ENCODE data around the gene KIAA1671. TPM values are rescaled to one million over a fixed set of nuclear protein-coding genes. Genes with fewer than 3 reads are reported as not detected.

Gene KIAA1671
- polyA plus RNA-seq, 1 of the 3 experiments (the other 2 are of a cell fraction): 7.4 TPM

GRCh38 chr22:24981066-24981465 is 28.6 kb downstream of the KIAA1671 start:
- Histone ChIP-seq H3K27ac (ENCODE audit: low read depth in 2 of 2, low read length in 1 of 2) (no peak overlapping the region), H3K79me2 (ENCODE audit: insufficient read depth) (peaks cover 57% of the 10 kb centered on the region), H3K4me3 (ENCODE audit: low read depth in 2 of 2, low read length in 1 of 2) (no peak overlapping the region), H2AFZ (ENCODE audit: low read depth) (no peak overlapping the region), H3K9me2 (no peaks in the 10 kb centered on the region), H3K27me3 (ENCODE audit: insufficient read depth) (no peaks in the 10 kb centered on the region), H3K4me2 (no peak overlapping the region), H3K9me3 (no peaks in the 10 kb centered on the region), H3K36me3 (replicated peaks in 1 of 2; ENCODE audit: control insufficient read depth in 1 of 2, insufficient read depth in 2 of 2, low read length in 1 of 2) (no peaks in the 10 kb centered on the region), H3K4me1 (ENCODE audit: control insufficient read depth in 1 of 2, insufficient read depth in 2 of 2, low read depth in 1 of 2, low read length in 1 of 2) (peaks cover 16 to 24% of the 10 kb centered on the region in 2 experiments; a peak in 3 of 4 replicates), H4K20me1 (ENCODE audit: insufficient read depth) (no peaks in the 10 kb centered on the region), H3F3A (replicated peaks; ENCODE audit: insufficient read depth) (peaks cover 8% of the 10 kb centered on the region), H3K9ac (no peak overlapping the region)
- WGBS (ENCODE audit: low lambda C conversion rate): 94% methylated on average over 5 of the region's 5 CpGs
- no peak for TF ChIP-seq TEAD4 (IDR thresholded peaks at IDR 0.05; ENCODE audit: borderline replicate concordance, insufficient read depth)
- no peak for TF ChIP-seq ELF1 (IDR thresholded peaks at IDR 0.05)
- TF ChIP-seq EZH2phosphoT487 (IDR thresholded peaks at IDR 0.05; ENCODE audit: borderline replicate concordance, low read depth): no peak
- TF ChIP-seq, protein P1, sequence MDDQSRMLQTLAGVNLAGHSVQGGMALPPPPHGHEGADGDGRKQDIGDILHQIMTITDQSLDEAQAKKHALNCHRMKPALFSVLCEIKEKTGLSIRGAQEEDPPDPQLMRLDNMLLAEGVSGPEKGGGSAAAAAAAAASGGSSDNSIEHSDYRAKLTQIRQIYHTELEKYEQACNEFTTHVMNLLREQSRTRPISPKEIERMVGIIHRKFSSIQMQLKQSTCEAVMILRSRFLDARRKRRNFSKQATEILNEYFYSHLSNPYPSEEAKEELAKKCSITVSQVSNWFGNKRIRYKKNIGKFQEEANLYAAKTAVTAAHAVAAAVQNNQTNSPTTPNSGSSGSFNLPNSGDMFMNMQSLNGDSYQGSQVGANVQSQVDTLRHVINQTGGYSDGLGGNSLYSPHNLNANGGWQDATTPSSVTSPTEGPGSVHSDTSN (IDR thresholded peaks at IDR 0.05): no peak
- TF ChIP-seq, protein P2, sequence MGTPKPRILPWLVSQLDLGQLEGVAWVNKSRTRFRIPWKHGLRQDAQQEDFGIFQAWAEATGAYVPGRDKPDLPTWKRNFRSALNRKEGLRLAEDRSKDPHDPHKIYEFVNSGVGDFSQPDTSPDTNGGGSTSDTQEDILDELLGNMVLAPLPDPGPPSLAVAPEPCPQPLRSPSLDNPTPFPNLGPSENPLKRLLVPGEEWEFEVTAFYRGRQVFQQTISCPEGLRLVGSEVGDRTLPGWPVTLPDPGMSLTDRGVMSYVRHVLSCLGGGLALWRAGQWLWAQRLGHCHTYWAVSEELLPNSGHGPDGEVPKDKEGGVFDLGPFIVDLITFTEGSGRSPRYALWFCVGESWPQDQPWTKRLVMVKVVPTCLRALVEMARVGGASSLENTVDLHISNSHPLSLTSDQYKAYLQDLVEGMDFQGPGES (IDR thresholded peaks at IDR 0.05; ENCODE audit: low read depth, low read length): no peak
- TF ChIP-seq CTCF (IDR thresholded peaks at IDR 0.05): no peak
- no peak for TF ChIP-seq MXI1 (IDR thresholded peaks at IDR 0.05; ENCODE audit: low read depth, low read length)
- no peak for TF ChIP-seq MEF2A (IDR thresholded peaks at IDR 0.05; ENCODE audit: borderline replicate concordance, low read depth)
- TF ChIP-seq FOXM1 (IDR thresholded peaks at IDR 0.05; ENCODE audit: low read depth): no peak
- TF ChIP-seq JUND (IDR thresholded peaks at IDR 0.05): no peak
- no peak for TF ChIP-seq YY1 (IDR thresholded peaks at IDR 0.05; ENCODE audit: low read depth)
- TF ChIP-seq GATA2 (CRISPR knock-in tag; IDR thresholded peaks at IDR 0.05): no peak
- TF ChIP-seq RCOR1 (IDR thresholded peaks at IDR 0.05; ENCODE audit: low read length): no peak
- TF ChIP-seq SMC3 (IDR thresholded peaks at IDR 0.05; ENCODE audit: low read depth, low read length): no peak
- CTCF ChIA-PET: no interaction called here
- DNase-seq: no peak
- POLR2A ChIA-PET: no interaction called here

DNA sequence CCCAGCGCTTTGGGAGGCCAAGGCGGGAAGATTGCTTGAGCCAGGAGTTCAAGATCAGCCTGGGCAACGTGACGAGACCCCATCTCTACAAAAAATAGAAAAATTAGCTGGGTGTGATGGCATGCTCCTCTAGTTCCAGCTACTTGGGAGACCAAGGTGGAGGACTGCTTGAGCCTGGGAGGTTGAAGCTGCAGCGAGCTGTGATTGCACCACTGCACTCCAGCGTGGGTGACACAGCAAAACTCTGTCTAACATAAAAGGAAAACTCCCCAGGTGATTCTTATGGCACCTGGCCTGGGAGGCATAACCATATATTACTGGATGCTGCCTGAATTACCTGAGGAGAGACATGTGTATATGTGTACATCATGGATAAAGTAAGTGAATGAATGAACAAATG is 29.1 kb downstream of the KIAA1671 start:
- Histone ChIP-seq H3K4me3 (ENCODE audit: low read depth in 2 of 2, low read length in 1 of 2) (no peak overlapping the region), H3K9ac (no peak overlapping the region), H3F3A (replicated peaks; ENCODE audit: insufficient read depth) (peaks cover 10% of the 10 kb centered on the region), H3K36me3 (replicated peaks in 1 of 2; ENCODE audit: control insufficient read depth in 1 of 2, insufficient read depth in 2 of 2, low read length in 1 of 2) (no peaks in the 10 kb centered on the region), H3K4me1 (ENCODE audit: control insufficient read depth in 1 of 2, insufficient read depth in 2 of 2, low read depth in 1 of 2, low read length in 1 of 2) (peaks cover 10 to 23% of the 10 kb centered on the region in 2 experiments; a peak in 3 of 4 replicates), H3K4me2 (no peak overlapping the region), H3K9me3 (no peaks in the 10 kb centered on the region), H3K9me2 (no peaks in the 10 kb centered on the region), H3K27ac (ENCODE audit: low read depth in 2 of 2, low read length in 1 of 2) (no peak overlapping the region), H3K79me2 (ENCODE audit: insufficient read depth) (peaks cover 52% of the 10 kb centered on the region), H3K27me3 (ENCODE audit: insufficient read depth) (no peaks in the 10 kb centered on the region), H2AFZ (ENCODE audit: low read depth) (no peak overlapping the region), H4K20me1 (ENCODE audit: insufficient read depth) (no peaks in the 10 kb centered on the region)
- WGBS (ENCODE audit: low lambda C conversion rate): 91% methylated on average over 6 of the region's 6 CpGs
- ChIA-PET CTCF (interaction anchor here (1.5 kb wide), 1 partner anchor 15 kb away, joined by 5 read pairs; no protein-coding TSS in a partner anchor), POLR2A (no interaction called here)
- TF ChIP-seq FOXJ3 (CRISPR knock-in tag; IDR thresholded peaks at IDR 0.05) (no peak), TAF1 (IDR thresholded peaks at IDR 0.05; ENCODE audit: borderline replicate concordance, low read depth, low read length) (no peak), NFIC (IDR thresholded peaks at IDR 0.05; ENCODE audit: borderline replicate concordance) (no peak), YY1 (IDR thresholded peaks at IDR 0.05; ENCODE audit: low read depth) (no peak), MEF2A (IDR thresholded peaks at IDR 0.05; ENCODE audit: borderline replicate concordance, low read depth) (no peak), FOSL2 (IDR thresholded peaks at IDR 0.05; ENCODE audit: borderline replicate concordance, low read depth) (no peak)
- no peak for DNase-seq
